Hippocampal formation (tissue), 2 donors: ENCODE measurements around the gene WIZ.

ENCODE experiments used
- DNase-seq, 2 donors: peaks; one replicate each; lab custom pipeline; 2025; lab: John Stamatoyannopoulos, UW

The WIZ gene

GRCh38 chr19:15378534-15379082 is 71.1 kb downstream of the WIZ start:
- peak; percentile 20 to 26 for DNase-seq

- no peak for DNase-seq
Measured at GRCh38 chr19:15374796-15375440, 74.8 kb downstream of the WIZ start.

GRCh38 chr19:15374105-15374651 is 75.6 kb downstream of the WIZ start:
- DNase-seq, result no peak

GRCh38 chr19:15373644-15374043 is 76.1 kb downstream of the WIZ start:
- no peak for DNase-seq

GRCh38 chr19:15372891-15373301 is 76.9 kb downstream of the WIZ start:
- DNase-seq, result no peak

GRCh38 chr19:15372470-15372869 is 77.3 kb downstream of the WIZ start:
- no peak for DNase-seq

- no peak for DNase-seq
Measured at GRCh38 chr19:15371786-15372380, 77.9 kb downstream of the WIZ start.

- no peak for DNase-seq
Measured at GRCh38 chr19:15371119-15371518, 78.6 kb downstream of the WIZ start.
